HCT116 (cell line): ENCODE data around the gene ADGRD1. TPM values are rescaled to one million over a fixed set of nuclear protein-coding genes. Genes with fewer than 3 reads are reported as not detected.

ENCODE experiments used
- ATAC-seq: fragments of 200-7000 bp; cut with Tn5 transposase; 2 replicates; pipeline ENCODE4 v1.9.1; 2020; ENCODE audit warnings: mild to moderate bottlenecking, moderate library complexity
- BruUV-seq: library from RNA; stranded (reverse); fragments of 400-500 nt; replicated peaks from 2 replicates; lab custom pipeline; 2021; lab: Mats Ljungman, UMichigan
- CTCF ChIA-PET: fragments of 300-600 bp; sonication (Branson Sonifier 250); formaldehyde crosslinking; loops from one replicate; lab custom pipeline; 2021; ENCODE audit warnings: antibody characterized with exemption; lab: Charles Lee
- POLR2A ChIA-PET: fragments of 300-600, 350-600 bp; sonication (Branson Sonifier 250); formaldehyde crosslinking; loops from one replicate; lab custom pipeline; 2021; ENCODE audit warnings: antibody characterized with exemption; lab: Charles Lee
- RAD21 ChIA-PET, 2 experiments: fragments of 300-600 bp; sonication (Branson Sonifier 250); formaldehyde crosslinking; loops; one replicate each; lab custom pipeline; 2023; ENCODE audit warnings: low total read pairs in 2 of 2; ENCODE audit not compliant: uncharacterized antibody in 2 of 2, unreplicated experiment in 2 of 2, low non-redundant PET in 1 of 2; lab: Charles Lee
- DNase-seq: peaks from one replicate; pipeline ENCODE4 v3.0.0-alpha.2; 2010; ENCODE audit warnings: low read depth, low spot score
- H2AFZ ChIP-seq: fragments of 200-600 bp; shearing (Covaris generic), sonication (generic); 2 replicates; pipeline ENCODE4 v1.6.1; 2017; ENCODE audit warnings: low read depth, mixed run types, mixed read lengths, antibody characterized with exemption, low read length; ENCODE audit not compliant: poor library complexity, severe bottlenecking
- H3K27ac ChIP-seq: 2 replicates; pipeline ENCODE4 v1.5.1; 2012; ENCODE audit warnings: low read depth, low read length
- H3K27me3 ChIP-seq: fragments of 200-600 bp; sonication (generic); 2 replicates; pipeline ENCODE4 v1.6.1; 2016; ENCODE audit warnings: mixed run types, low read length, mixed read lengths; ENCODE audit not compliant: insufficient read depth
- H3K36me3 ChIP-seq, 2 experiments: fragments of 200-500 bp in 1 of 2; fragments of 200-600 bp in 1 of 2; sonication (Bioruptor generic) in 1 of 2; sonication (generic) in 1 of 2; 2 replicates each; pipeline versions ENCODE4 v1.5.1 to v1.6.1; 2014 to 2016; ENCODE audit warnings: low read length in 2 of 2, inconsistent platforms in 1 of 2, mixed read lengths in 1 of 2, mixed run types in 1 of 2; ENCODE audit not compliant: insufficient read depth in 2 of 2, control insufficient read depth in 1 of 2
- H3K4me1 ChIP-seq, 2 experiments: fragments of 200-600 bp in 1 of 2; sonication (generic) in 1 of 2; 2 replicates each; pipeline versions ENCODE4 v1.5.1 to v1.6.1; 2012 to 2017; ENCODE audit warnings: low read length in 2 of 2, inconsistent platforms in 1 of 2, mild to moderate bottlenecking in 1 of 2, mixed read lengths in 1 of 2, mixed run types in 1 of 2, moderate library complexity in 1 of 2; ENCODE audit not compliant: insufficient read depth in 2 of 2, control insufficient read depth in 1 of 2
- H3K4me2 ChIP-seq: fragments of 200-600 bp; sonication (generic); 2 replicates; pipeline ENCODE4 v1.6.1; 2017; ENCODE audit warnings: mixed run types, low read length, mixed read lengths
- H3K4me3 ChIP-seq, 2 experiments: fragments of 200-600 bp in 1 of 2; sonication (generic) in 1 of 2; replicated peaks in 1 of 2; 2 replicates each; pipeline ENCODE4 v1.5.1; 2011 to 2016; ENCODE audit warnings: low read length in 2 of 2, control low read depth in 1 of 2, low read depth in 1 of 2, mild to moderate bottlenecking in 1 of 2, mixed read lengths in 1 of 2, mixed run types in 1 of 2
- H3K79me2 ChIP-seq: fragments of 200-600 bp; sonication (generic); 2 replicates; pipeline ENCODE4 v1.6.1; 2017; ENCODE audit warnings: mild to moderate bottlenecking, mixed run types, low read length, moderate library complexity, mixed read lengths; ENCODE audit not compliant: insufficient read depth
- H3K9ac ChIP-seq: fragments of 200-600 bp; sonication (generic); 2 replicates; pipeline ENCODE4 v1.6.1; 2016; ENCODE audit warnings: low read length, mixed read lengths
- H3K9me2 ChIP-seq: fragments of 200-600 bp; sonication (generic), shearing (Covaris generic); 2 replicates; pipeline ENCODE4 v1.6.1; 2017; ENCODE audit warnings: mixed run types, mild to moderate bottlenecking, moderate library complexity; ENCODE audit not compliant: insufficient read depth
- H3K9me3 ChIP-seq, 2 experiments: fragments of 200-500 bp in 1 of 2; fragments of 200-600 bp in 1 of 2; sonication (Bioruptor generic) in 1 of 2; sonication (generic) in 1 of 2; 2 replicates each; pipeline ENCODE4 v1.6.1; 2014 to 2017; ENCODE audit warnings: low read length in 2 of 2, mixed read lengths in 2 of 2, inconsistent platforms in 1 of 2, low read depth in 1 of 2, mild to moderate bottlenecking in 1 of 2, mixed run types in 1 of 2, moderate library complexity in 1 of 2; ENCODE audit not compliant: control insufficient read depth in 1 of 2, insufficient read depth in 1 of 2
- H4K20me1 ChIP-seq: fragments of 200-600 bp; sonication (generic), shearing (Covaris generic); 2 replicates; pipeline ENCODE4 v1.6.1; 2017; ENCODE audit warnings: mixed run types, mild to moderate bottlenecking, moderate library complexity; ENCODE audit not compliant: insufficient read depth
- CBX3 ChIP-seq: IDR thresholded peaks from 2 replicates; pipeline ENCODE4 v1.6.1; 2012; ENCODE audit warnings: low read depth
- CEBPB ChIP-seq: IDR thresholded peaks from 2 replicates; pipeline ENCODE4 v1.6.1; 2012; ENCODE audit warnings: low read depth
- EGR1 ChIP-seq: IDR thresholded peaks from 2 replicates; pipeline ENCODE4 v1.6.1; 2012; ENCODE audit warnings: low read depth
- ELF1 ChIP-seq: IDR thresholded peaks from 2 replicates; pipeline ENCODE4 v1.6.1; 2012; ENCODE audit warnings: low read depth, borderline replicate concordance
- EZH2phosphoT487 ChIP-seq: fragments of 200-600 bp; IDR thresholded peaks from 2 replicates; pipeline ENCODE4 v1.6.1; 2018; ENCODE audit warnings: antibody characterized with exemption, borderline replicate concordance
- FOSL1 ChIP-seq: IDR thresholded peaks from 2 replicates; pipeline ENCODE4 v1.6.1; 2012; ENCODE audit warnings: low read depth
- POLR2A ChIP-seq: IDR thresholded peaks from 2 replicates; pipeline ENCODE4 v1.7.0; 2011; ENCODE audit warnings: borderline replicate concordance; ENCODE audit not compliant: insufficient read depth, insufficient read length; ENCODE audit errors: extremely low read depth
- POLR2AphosphoS5 ChIP-seq: IDR thresholded peaks from 2 replicates; pipeline ENCODE4 v1.6.1; 2011; ENCODE audit warnings: mild to moderate bottlenecking, low read depth, low read length, moderate library complexity
- RAD21 ChIP-seq: IDR thresholded peaks from 2 replicates; pipeline ENCODE4 v1.6.1; 2012; ENCODE audit warnings: low read depth, mild to moderate bottlenecking
- SIN3A ChIP-seq: IDR thresholded peaks from 2 replicates; pipeline ENCODE4 v1.6.1; 2012; ENCODE audit warnings: low read depth
- SP1 ChIP-seq: IDR thresholded peaks from 2 replicates; pipeline ENCODE4 v1.6.1; 2012; ENCODE audit warnings: low read depth
- SRF ChIP-seq: IDR thresholded peaks from 2 replicates; pipeline ENCODE4 v1.6.1; 2012; ENCODE audit warnings: low read depth
- TCF7L2 ChIP-seq: IDR thresholded peaks from 2 replicates; pipeline ENCODE4 v1.7.0; 2011; ENCODE audit warnings: borderline replicate concordance, inconsistent platforms; ENCODE audit not compliant: insufficient read depth, insufficient read length; ENCODE audit errors: extremely low read depth
- YY1 ChIP-seq: IDR thresholded peaks from 2 replicates; pipeline ENCODE4 v1.6.1; 2011; ENCODE audit warnings: low read length, low read depth, moderate library complexity, mild to moderate bottlenecking; ENCODE audit not compliant: insufficient replicate concordance; ENCODE audit errors: extremely low read depth
- ZNF274 ChIP-seq: fragments of 200-500 bp; sonication (Bioruptor generic); IDR thresholded peaks from 2 replicates; pipeline ENCODE4 v1.6.1; 2014; ENCODE audit warnings: mild to moderate bottlenecking, low read depth, low read length, inconsistent platforms
- intact Hi-C: fragments of 100-400 bp; cut with micrococcal nuclease; formaldehyde crosslinking; loops from 2 replicates; pipeline ENCODE4 v1.10.0; 2022
- total RNA-seq: library from RNA; stranded (reverse); gene quantifications from one replicate; pipeline ENCODE4 v1.2.1, GENCODE V29; 2021; ENCODE audit not compliant: unreplicated experiment
- TF ChIP-seq, protein P1 (sequence below): IDR thresholded peaks from 2 replicates; pipeline ENCODE4 v1.6.1; 2012; ENCODE audit warnings: low read depth
- TF ChIP-seq, protein P2 (sequence below): IDR thresholded peaks from 2 replicates; pipeline ENCODE4 v1.6.1; 2012
- TF ChIP-seq, protein P3 (sequence below): IDR thresholded peaks from 2 replicates; pipeline ENCODE4 v1.6.1; 2011; ENCODE audit warnings: mild to moderate bottlenecking, low read length, moderate library complexity; ENCODE audit not compliant: insufficient replicate concordance; ENCODE audit errors: extremely low read depth
- TF ChIP-seq, protein P4 (sequence below): IDR thresholded peaks from 2 replicates; pipeline ENCODE4 v1.6.1; 2012
- TF ChIP-seq, protein P5 (sequence below), 3 experiments: fragments of 200-600 bp in 1 of 3; sonication (generic) in 1 of 3; IDR thresholded peaks in 2 of 3; conservative IDR thresholded peaks in 1 of 3; 2 replicates each; pipeline ENCODE4 v1.5.1; 2012 to 2017; ENCODE audit warnings: low read depth in 2 of 3, low read length in 2 of 3, antibody characterized with exemption in 1 of 3, borderline replicate concordance in 1 of 3, control low read depth in 1 of 3, mild to moderate bottlenecking in 1 of 3, mixed read lengths in 1 of 3, mixed run types in 1 of 3, moderate library complexity in 1 of 3; ENCODE audit not compliant: insufficient read depth in 1 of 3

Gene ADGRD1
- total RNA-seq, 1 experiment from 2014 or later = 0.44 TPM

DNA sequence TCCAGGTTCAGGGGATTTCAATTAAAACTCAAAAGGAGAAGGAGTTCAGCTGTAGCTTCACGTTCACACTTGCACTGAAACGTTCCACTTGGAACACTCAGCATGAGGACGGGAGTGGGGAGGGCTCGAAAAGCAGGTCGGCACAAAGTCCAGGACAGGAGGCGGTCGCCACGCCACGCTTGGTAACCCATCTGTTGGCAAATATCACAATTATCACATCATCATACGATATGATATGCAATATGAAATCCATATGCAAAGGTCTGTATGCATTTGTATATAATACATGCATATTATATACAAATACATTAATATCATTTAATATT, 17.2 kb downstream of the ADGRD1 start:
- no peaks in the 10 kb centered on the region for H3K4me1 ChIP-seq
- H3K4me3 ChIP-seq = no peak overlapping the region
- H3K79me2 ChIP-seq = no peaks in the 10 kb centered on the region
- H3K4me2 ChIP-seq = no peak overlapping the region
- peaks cover 29% of the 10 kb centered on the region for H3K27me3 ChIP-seq
- ChIA-PET CTCF (no interaction called here), POLR2A (no interaction called here)
- H2AFZ ChIP-seq = no peak overlapping the region
- ATAC-seq (no peak), DNase-seq (no peak)
- H3K9me3 ChIP-seq = no peaks in the 10 kb centered on the region
- H3K36me3 ChIP-seq = no peaks in the 10 kb centered on the region
- H3K27ac ChIP-seq = no peak overlapping the region
- H3K9ac ChIP-seq = no peak overlapping the region
- H4K20me1 ChIP-seq = no peaks in the 10 kb centered on the region
- intact Hi-C loops = no loop called here
- H3K9me2 ChIP-seq = no peaks in the 10 kb centered on the region
- no TSS peak for BruUV-seq
- TF ChIP-seq POLR2A = no peak
- TF ChIP-seq EGR1 = no peak
- TF ChIP-seq, protein P1, sequence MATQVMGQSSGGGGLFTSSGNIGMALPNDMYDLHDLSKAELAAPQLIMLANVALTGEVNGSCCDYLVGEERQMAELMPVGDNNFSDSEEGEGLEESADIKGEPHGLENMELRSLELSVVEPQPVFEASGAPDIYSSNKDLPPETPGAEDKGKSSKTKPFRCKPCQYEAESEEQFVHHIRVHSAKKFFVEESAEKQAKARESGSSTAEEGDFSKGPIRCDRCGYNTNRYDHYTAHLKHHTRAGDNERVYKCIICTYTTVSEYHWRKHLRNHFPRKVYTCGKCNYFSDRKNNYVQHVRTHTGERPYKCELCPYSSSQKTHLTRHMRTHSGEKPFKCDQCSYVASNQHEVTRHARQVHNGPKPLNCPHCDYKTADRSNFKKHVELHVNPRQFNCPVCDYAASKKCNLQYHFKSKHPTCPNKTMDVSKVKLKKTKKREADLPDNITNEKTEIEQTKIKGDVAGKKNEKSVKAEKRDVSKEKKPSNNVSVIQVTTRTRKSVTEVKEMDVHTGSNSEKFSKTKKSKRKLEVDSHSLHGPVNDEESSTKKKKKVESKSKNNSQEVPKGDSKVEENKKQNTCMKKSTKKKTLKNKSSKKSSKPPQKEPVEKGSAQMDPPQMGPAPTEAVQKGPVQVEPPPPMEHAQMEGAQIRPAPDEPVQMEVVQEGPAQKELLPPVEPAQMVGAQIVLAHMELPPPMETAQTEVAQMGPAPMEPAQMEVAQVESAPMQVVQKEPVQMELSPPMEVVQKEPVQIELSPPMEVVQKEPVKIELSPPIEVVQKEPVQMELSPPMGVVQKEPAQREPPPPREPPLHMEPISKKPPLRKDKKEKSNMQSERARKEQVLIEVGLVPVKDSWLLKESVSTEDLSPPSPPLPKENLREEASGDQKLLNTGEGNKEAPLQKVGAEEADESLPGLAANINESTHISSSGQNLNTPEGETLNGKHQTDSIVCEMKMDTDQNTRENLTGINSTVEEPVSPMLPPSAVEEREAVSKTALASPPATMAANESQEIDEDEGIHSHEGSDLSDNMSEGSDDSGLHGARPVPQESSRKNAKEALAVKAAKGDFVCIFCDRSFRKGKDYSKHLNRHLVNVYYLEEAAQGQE = no peak
- no peak for TF ChIP-seq SP1
- TF ChIP-seq RAD21 = no peak
- no peak for TF ChIP-seq CEBPB
- no peak for TF ChIP-seq YY1
- TF ChIP-seq, protein P2, sequence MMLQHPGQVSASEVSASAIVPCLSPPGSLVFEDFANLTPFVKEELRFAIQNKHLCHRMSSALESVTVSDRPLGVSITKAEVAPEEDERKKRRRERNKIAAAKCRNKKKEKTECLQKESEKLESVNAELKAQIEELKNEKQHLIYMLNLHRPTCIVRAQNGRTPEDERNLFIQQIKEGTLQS = no peak
- TF ChIP-seq, protein P3, sequence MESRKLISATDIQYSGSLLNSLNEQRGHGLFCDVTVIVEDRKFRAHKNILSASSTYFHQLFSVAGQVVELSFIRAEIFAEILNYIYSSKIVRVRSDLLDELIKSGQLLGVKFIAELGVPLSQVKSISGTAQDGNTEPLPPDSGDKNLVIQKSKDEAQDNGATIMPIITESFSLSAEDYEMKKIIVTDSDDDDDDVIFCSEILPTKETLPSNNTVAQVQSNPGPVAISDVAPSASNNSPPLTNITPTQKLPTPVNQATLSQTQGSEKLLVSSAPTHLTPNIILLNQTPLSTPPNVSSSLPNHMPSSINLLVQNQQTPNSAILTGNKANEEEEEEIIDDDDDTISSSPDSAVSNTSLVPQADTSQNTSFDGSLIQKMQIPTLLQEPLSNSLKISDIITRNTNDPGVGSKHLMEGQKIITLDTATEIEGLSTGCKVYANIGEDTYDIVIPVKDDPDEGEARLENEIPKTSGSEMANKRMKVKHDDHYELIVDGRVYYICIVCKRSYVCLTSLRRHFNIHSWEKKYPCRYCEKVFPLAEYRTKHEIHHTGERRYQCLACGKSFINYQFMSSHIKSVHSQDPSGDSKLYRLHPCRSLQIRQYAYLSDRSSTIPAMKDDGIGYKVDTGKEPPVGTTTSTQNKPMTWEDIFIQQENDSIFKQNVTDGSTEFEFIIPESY = no peak
- TF ChIP-seq, protein P4, sequence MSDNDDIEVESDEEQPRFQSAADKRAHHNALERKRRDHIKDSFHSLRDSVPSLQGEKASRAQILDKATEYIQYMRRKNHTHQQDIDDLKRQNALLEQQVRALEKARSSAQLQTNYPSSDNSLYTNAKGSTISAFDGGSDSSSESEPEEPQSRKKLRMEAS = no peak
- no peak for TF ChIP-seq TCF7L2
- no peak for TF ChIP-seq SRF
- no peak for TF ChIP-seq EZH2phosphoT487
- TF ChIP-seq FOSL1 = no peak
- no peak for TF ChIP-seq SIN3A
- no peak for TF ChIP-seq CBX3
- TF ChIP-seq, protein P5, sequence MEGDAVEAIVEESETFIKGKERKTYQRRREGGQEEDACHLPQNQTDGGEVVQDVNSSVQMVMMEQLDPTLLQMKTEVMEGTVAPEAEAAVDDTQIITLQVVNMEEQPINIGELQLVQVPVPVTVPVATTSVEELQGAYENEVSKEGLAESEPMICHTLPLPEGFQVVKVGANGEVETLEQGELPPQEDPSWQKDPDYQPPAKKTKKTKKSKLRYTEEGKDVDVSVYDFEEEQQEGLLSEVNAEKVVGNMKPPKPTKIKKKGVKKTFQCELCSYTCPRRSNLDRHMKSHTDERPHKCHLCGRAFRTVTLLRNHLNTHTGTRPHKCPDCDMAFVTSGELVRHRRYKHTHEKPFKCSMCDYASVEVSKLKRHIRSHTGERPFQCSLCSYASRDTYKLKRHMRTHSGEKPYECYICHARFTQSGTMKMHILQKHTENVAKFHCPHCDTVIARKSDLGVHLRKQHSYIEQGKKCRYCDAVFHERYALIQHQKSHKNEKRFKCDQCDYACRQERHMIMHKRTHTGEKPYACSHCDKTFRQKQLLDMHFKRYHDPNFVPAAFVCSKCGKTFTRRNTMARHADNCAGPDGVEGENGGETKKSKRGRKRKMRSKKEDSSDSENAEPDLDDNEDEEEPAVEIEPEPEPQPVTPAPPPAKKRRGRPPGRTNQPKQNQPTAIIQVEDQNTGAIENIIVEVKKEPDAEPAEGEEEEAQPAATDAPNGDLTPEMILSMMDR (IDR thresholded peaks at IDR 0.05 in 2 of 3, conservative IDR thresholded peaks at IDR 0.05 in 1 of 3; ENCODE audit: borderline replicate concordance in 1 of 3, insufficient read depth in 1 of 3, low read depth in 2 of 3, low read length in 2 of 3) = no peak
- TF ChIP-seq ELF1 = no peak
- TF ChIP-seq ZNF274 = no peak
- no peak for TF ChIP-seq POLR2AphosphoS5
- TF ChIP-seq, all 23 proteins: peak for 0
- RAD21 ChIA-PET = no interaction called here
